SK-N-SH treated with all-trans-retinoic acid at 6 μM for 48 hours (cell line): ENCODE data around the gene LSR.

Source experiments
- ATAC-seq: fragments of 200-7000 bp; cut with Tn5 transposase; 3 replicates; pipeline ENCODE4 v1.9.1; 2020; ENCODE audit warnings: mild to moderate bottlenecking, moderate library complexity
- ARNTL ChIP-seq: fragments of 450-650 bp; formaldehyde crosslinking; IDR thresholded peaks from 2 replicates; pipeline ENCODE4 v1.5.0; 2020; ENCODE audit warnings: low read depth, mild to moderate bottlenecking, moderate library complexity, borderline replicate concordance
- BACH2 ChIP-seq: fragments of 250-450 bp; sonication (Bioruptor Pico); IDR thresholded peaks from 2 replicates; pipeline ENCODE4 v1.9.0; 2021; ENCODE audit warnings: mild to moderate bottlenecking, borderline replicate concordance
- CREB5 ChIP-seq: fragments of 250-450 bp; sonication (Bioruptor Pico); IDR thresholded peaks from 2 replicates; pipeline ENCODE4 v1.5.1; 2020; ENCODE audit warnings: low read depth, mild to moderate bottlenecking, moderate library complexity
- CSDC2 ChIP-seq: fragments of 250-450 bp; sonication (Bioruptor Pico); IDR thresholded peaks from 2 replicates; pipeline ENCODE4 v1.5.0; 2020; ENCODE audit warnings: mild to moderate bottlenecking, moderate library complexity
- ESRRG ChIP-seq: fragments of 250-450 bp; sonication (Bioruptor Pico); IDR thresholded peaks from 2 replicates; pipeline ENCODE4 v1.6.1; 2021; ENCODE audit warnings: mild to moderate bottlenecking
- GLIS3 ChIP-seq: fragments of 250-450 bp; sonication (Bioruptor Pico); IDR thresholded peaks from 2 replicates; pipeline ENCODE4 v1.5.0; 2020; ENCODE audit warnings: mild to moderate bottlenecking, moderate library complexity
- OSR1 ChIP-seq: fragments of 250-450 bp; sonication (Bioruptor Pico); IDR thresholded peaks from 2 replicates; pipeline ENCODE4 v1.8.0; 2022; ENCODE audit warnings: moderate library complexity, mild to moderate bottlenecking, inconsistent platforms
- POU6F1 ChIP-seq: fragments of 250-450 bp; sonication (Bioruptor Pico); IDR thresholded peaks from 2 replicates; pipeline ENCODE4 v1.8.0; 2021; ENCODE audit warnings: low read depth, mild to moderate bottlenecking, moderate library complexity, borderline replicate concordance
- PPARA ChIP-seq: fragments of 250-450 bp; sonication (Bioruptor Pico); IDR thresholded peaks from 2 replicates; pipeline ENCODE4 v1.5.0; 2020; ENCODE audit warnings: mild to moderate bottlenecking, borderline replicate concordance
- RARB ChIP-seq: fragments of 250-450 bp; sonication (Bioruptor Pico); IDR thresholded peaks from 2 replicates; pipeline ENCODE4 v1.8.0; 2021; ENCODE audit warnings: mild to moderate bottlenecking, moderate library complexity
- SNAI2 ChIP-seq: fragments of 250-450 bp; sonication (Bioruptor Pico); IDR thresholded peaks from 2 replicates; pipeline ENCODE4 v1.5.0; 2020; ENCODE audit warnings: mild to moderate bottlenecking, moderate library complexity
- TOX ChIP-seq: fragments of 250-450 bp; sonication (Bioruptor Pico); IDR thresholded peaks from 2 replicates; pipeline ENCODE4 v1.8.0; 2021; ENCODE audit warnings: mild to moderate bottlenecking, moderate library complexity, borderline replicate concordance
- TSHZ2 ChIP-seq: fragments of 250-450 bp; sonication (Bioruptor Pico); IDR thresholded peaks from 2 replicates; pipeline ENCODE4 v1.5.0; 2020; ENCODE audit warnings: mild to moderate bottlenecking, moderate library complexity
- ZC3H10 ChIP-seq: fragments of 250-450 bp; sonication (Bioruptor Pico); IDR thresholded peaks from 2 replicates; pipeline ENCODE4 v1.5.1; 2021; ENCODE audit warnings: mild to moderate bottlenecking, moderate library complexity
- ZFP3 ChIP-seq: fragments of 250-450 bp; sonication (Bioruptor Pico); IDR thresholded peaks from 2 replicates; pipeline ENCODE4 v1.5.0; 2020; ENCODE audit warnings: mild to moderate bottlenecking, moderate library complexity
- ZFP30 ChIP-seq: fragments of 450-650 bp; formaldehyde crosslinking; IDR thresholded peaks from 2 replicates; pipeline ENCODE4 v1.5.0; 2022; ENCODE audit warnings: mild to moderate bottlenecking, moderate library complexity
- ZNF70 ChIP-seq: fragments of 450-650 bp; formaldehyde crosslinking; IDR thresholded peaks from 2 replicates; pipeline ENCODE4 v1.5.0; 2020; ENCODE audit warnings: mild to moderate bottlenecking, moderate library complexity
- TF ChIP-seq, protein P1 (sequence below): fragments of 250-450 bp; sonication (Bioruptor Pico); IDR thresholded peaks from 2 replicates; pipeline ENCODE4 v1.8.0; 2020; ENCODE audit warnings: mild to moderate bottlenecking, moderate library complexity, borderline replicate concordance

Gene LSR

GRCh38 chr19:35278578-35279284 is 29.9 kb downstream of the LSR start:
- ATAC-seq = no peak
- TF ChIP-seq ZNF70 = no peak
- TF ChIP-seq POU6F1 (CRISPR knock-in tag) = no peak
- TF ChIP-seq TSHZ2 = no peak
- no peak for TF ChIP-seq TOX
- TF ChIP-seq ZFP30 (CRISPR knock-in tag) = no peak
- TF ChIP-seq CSDC2 (CRISPR knock-in tag) = no peak

DNA sequence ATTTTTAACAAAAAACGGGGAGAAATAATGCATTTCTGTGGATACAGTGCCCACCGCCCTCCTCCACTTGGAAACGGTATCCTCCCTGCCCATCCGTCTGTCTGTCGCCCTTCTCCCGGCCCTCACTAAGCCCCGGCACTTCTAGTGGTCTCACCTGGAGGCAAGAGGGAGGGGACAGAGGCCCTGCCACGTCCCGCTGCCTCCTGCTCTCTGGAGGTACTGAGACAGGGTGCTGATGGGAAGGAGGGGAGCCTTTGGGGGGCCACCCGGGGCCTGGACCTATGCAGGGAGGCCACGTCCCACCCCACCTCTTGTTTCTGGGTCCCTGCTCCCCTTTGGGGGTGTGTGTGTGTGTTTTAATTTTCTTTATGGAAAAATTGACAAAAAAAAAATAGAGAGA is 30.6 kb downstream of the LSR start:
- TF ChIP-seq BACH2 (CRISPR knock-in tag) (no peak), SNAI2 (no peak), CREB5 (CRISPR knock-in tag) (no peak), ZC3H10 (CRISPR knock-in tag) (no peak), ZFP30 (CRISPR knock-in tag) (no peak), TSHZ2 (no peak), ARNTL (CRISPR knock-in tag) (no peak), ZFP3 (CRISPR knock-in tag) (no peak), CSDC2 (CRISPR knock-in tag) (no peak), PPARA (CRISPR knock-in tag) (no peak), OSR1 (CRISPR knock-in tag) (no peak), POU6F1 (CRISPR knock-in tag) (no peak), GLIS3 (CRISPR knock-in tag) (no peak), ESRRG (CRISPR knock-in tag) (no peak), RARB (CRISPR knock-in tag) (no peak)
- TF ChIP-seq, protein P1, sequence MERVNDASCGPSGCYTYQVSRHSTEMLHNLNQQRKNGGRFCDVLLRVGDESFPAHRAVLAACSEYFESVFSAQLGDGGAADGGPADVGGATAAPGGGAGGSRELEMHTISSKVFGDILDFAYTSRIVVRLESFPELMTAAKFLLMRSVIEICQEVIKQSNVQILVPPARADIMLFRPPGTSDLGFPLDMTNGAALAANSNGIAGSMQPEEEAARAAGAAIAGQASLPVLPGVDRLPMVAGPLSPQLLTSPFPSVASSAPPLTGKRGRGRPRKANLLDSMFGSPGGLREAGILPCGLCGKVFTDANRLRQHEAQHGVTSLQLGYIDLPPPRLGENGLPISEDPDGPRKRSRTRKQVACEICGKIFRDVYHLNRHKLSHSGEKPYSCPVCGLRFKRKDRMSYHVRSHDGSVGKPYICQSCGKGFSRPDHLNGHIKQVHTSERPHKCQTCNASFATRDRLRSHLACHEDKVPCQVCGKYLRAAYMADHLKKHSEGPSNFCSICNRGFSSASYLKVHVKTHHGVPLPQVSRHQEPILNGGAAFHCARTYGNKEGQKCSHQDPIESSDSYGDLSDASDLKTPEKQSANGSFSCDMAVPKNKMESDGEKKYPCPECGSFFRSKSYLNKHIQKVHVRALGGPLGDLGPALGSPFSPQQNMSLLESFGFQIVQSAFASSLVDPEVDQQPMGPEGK (CRISPR knock-in tag) = no peak
- TF ChIP-seq, all 23 proteins: peak for 0
- no peak for ATAC-seq
